HFFc6 (cell line): ENCODE data around the gene DLGAP4. TPM values are rescaled to one million over a fixed set of nuclear protein-coding genes. Genes with fewer than 3 reads are reported as not detected.

Source experiments
- DNase-seq: peaks from one replicate; pipeline ENCODE4 v3.0.0-alpha.2; 2018
- H3K27ac Mint-ChIP-seq: 2 replicates; pipeline ENCODE4 v1.8.0; 2020; ENCODE audit warnings: mild to moderate bottlenecking, mixed read lengths
- H3K27me3 Mint-ChIP-seq: 2 replicates; pipeline ENCODE4 v1.8.0; 2021; ENCODE audit warnings: mild to moderate bottlenecking, moderate library complexity, mixed read lengths; ENCODE audit not compliant: insufficient read depth
- H3K36me3 Mint-ChIP-seq: 2 replicates; pipeline ENCODE4 v1.8.0; 2021; ENCODE audit warnings: low read depth, mixed read lengths
- H3K4me1 Mint-ChIP-seq: 2 replicates; pipeline ENCODE4 v1.8.0; 2020; ENCODE audit warnings: low read depth, mixed read lengths
- H3K4me3 Mint-ChIP-seq: 2 replicates; pipeline ENCODE4 v1.8.0; 2020; ENCODE audit warnings: mild to moderate bottlenecking, moderate library complexity, mixed read lengths
- H3K9me3 Mint-ChIP-seq: 2 replicates; pipeline ENCODE4 v1.8.0; 2020; ENCODE audit warnings: mild to moderate bottlenecking, mixed read lengths
- total RNA-seq, 6 experiments: library from RNA; stranded (reverse); fragmentation: NEBNext Ultra II Directional; extraction: Animal tissue kit (Norgen Biotek cat#: 25700); gene quantifications; 2 replicates in 1 of 6; 3 replicates in 5 of 6; pipeline ENCODE4 v1.2.3, GENCODE V29; 2021
- TF ChIP-seq, protein P1 (sequence below): fragments of 200-600 bp; sonication (generic); IDR thresholded peaks from 2 replicates; pipeline ENCODE4 v1.5.0; 2021; ENCODE audit warnings: antibody characterized with exemption, mild to moderate bottlenecking

The DLGAP4 gene
- total RNA-seq, 6 experiments from 2014 or later = 118 to 150 (median 140) TPM

DNA sequence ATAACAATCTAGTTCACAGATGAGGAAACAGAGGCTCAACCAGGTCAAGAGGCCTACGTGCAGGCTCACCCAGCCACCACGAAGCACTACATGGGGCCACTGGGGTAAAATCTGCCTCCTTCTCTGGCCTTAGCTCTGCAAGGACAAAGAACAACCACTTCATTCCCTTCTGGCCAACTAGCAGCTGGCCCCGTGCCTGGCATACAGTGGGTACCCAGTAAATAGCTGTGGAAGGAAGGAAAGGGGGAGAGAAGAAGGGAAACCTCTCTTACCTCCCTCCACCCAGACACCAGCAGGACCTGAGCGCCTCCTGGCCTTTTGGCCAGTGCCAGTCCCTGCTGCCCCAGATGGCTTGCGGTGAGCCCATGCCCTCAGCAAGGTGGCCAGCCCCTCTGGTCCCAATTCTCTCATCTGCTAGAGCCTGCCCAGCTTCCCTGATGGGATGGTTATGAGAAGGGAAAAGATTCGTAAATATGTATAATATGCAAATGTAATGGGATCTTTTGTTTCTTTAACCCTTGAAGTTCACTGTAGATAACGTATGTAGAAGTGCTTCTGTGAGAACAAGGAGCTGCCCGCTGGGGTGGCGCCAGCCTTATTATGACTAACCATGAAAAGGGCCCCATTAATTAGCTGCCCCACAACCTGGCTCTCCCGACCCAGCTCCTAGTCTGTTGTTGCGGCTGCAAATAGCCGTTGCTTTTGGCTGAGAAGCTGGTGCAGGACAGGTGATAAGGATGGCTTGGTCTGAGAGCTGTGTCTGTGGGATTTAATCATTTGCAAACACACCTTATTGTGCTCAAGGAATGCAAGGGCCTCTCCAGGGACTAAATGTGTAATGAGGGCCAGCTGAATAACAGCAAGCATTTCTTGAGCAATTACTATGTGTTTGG is 62.0 kb downstream of the DLGAP4 start:
- TF ChIP-seq, protein P1, sequence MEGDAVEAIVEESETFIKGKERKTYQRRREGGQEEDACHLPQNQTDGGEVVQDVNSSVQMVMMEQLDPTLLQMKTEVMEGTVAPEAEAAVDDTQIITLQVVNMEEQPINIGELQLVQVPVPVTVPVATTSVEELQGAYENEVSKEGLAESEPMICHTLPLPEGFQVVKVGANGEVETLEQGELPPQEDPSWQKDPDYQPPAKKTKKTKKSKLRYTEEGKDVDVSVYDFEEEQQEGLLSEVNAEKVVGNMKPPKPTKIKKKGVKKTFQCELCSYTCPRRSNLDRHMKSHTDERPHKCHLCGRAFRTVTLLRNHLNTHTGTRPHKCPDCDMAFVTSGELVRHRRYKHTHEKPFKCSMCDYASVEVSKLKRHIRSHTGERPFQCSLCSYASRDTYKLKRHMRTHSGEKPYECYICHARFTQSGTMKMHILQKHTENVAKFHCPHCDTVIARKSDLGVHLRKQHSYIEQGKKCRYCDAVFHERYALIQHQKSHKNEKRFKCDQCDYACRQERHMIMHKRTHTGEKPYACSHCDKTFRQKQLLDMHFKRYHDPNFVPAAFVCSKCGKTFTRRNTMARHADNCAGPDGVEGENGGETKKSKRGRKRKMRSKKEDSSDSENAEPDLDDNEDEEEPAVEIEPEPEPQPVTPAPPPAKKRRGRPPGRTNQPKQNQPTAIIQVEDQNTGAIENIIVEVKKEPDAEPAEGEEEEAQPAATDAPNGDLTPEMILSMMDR = no peak
- Mint-ChIP-seq H3K9me3 (no peaks in the 10 kb centered on the region), H3K36me3 (no peaks in the 10 kb centered on the region), H3K27ac (no peak overlapping the region), H3K4me1 (no peaks in the 10 kb centered on the region), H3K27me3 (peaks cover 62% of the 10 kb centered on the region), H3K4me3 (no peak overlapping the region)
- DNase-seq = no peak

DNA sequence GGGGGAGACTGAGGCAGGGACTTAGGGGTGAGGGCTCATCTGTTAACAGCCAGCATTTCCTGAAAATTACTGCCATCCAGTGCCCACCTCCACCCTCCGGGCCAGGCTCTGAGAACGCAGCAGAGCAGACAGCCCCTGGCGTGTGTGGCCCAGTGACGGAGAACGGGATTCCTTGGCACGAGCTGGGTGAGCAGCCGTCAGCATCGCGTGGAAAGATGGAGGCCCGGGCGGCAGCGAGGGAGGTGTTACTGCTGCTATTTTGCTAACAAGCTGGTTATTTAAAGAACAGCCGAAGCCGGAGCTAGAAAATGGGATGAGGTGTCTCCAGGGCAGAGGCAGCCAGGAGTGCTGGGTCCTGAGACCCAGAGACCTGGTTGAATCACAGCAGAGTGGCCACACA is 62.7 kb downstream of the DLGAP4 start:
- peaks cover 60% of the 10 kb centered on the region for H3K27me3 Mint-ChIP-seq
- no peak overlapping the region for H3K4me3 Mint-ChIP-seq
- H3K36me3 Mint-ChIP-seq = no peaks in the 10 kb centered on the region
- no peaks in the 10 kb centered on the region for H3K4me1 Mint-ChIP-seq
- DNase-seq = no peak
- H3K27ac Mint-ChIP-seq = no peak overlapping the region
- H3K9me3 Mint-ChIP-seq = no peaks in the 10 kb centered on the region
- TF ChIP-seq, protein P1 = no peak

DNA sequence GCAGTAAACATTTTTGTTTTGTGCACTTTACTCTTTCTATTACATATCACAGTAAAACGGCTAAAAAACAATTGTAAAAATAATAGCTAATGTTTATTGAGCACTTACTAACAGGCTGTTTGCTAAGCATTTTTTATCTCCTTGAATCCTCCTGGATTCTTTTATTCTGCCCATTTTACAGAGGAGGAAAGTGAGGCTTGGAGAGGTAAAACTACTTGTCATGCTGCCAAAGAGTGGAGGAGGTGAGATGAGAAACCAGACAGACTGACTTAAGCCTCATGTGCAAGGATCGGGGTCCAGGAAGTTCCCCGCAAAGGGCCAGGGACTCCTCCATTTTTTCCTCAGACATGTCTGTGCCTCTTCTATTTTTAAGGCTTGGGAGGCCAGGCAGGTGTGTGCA is 63.6 kb downstream of the DLGAP4 start:
- no peaks in the 10 kb centered on the region for H3K9me3 Mint-ChIP-seq
- no peak overlapping the region for H3K27ac Mint-ChIP-seq
- H3K27me3 Mint-ChIP-seq = peaks cover 58% of the 10 kb centered on the region
- DNase-seq = no peak
- H3K4me1 Mint-ChIP-seq = no peaks in the 10 kb centered on the region
- no peaks in the 10 kb centered on the region for H3K36me3 Mint-ChIP-seq
- TF ChIP-seq, protein P1 = no peak
- no peak overlapping the region for H3K4me3 Mint-ChIP-seq

DNA sequence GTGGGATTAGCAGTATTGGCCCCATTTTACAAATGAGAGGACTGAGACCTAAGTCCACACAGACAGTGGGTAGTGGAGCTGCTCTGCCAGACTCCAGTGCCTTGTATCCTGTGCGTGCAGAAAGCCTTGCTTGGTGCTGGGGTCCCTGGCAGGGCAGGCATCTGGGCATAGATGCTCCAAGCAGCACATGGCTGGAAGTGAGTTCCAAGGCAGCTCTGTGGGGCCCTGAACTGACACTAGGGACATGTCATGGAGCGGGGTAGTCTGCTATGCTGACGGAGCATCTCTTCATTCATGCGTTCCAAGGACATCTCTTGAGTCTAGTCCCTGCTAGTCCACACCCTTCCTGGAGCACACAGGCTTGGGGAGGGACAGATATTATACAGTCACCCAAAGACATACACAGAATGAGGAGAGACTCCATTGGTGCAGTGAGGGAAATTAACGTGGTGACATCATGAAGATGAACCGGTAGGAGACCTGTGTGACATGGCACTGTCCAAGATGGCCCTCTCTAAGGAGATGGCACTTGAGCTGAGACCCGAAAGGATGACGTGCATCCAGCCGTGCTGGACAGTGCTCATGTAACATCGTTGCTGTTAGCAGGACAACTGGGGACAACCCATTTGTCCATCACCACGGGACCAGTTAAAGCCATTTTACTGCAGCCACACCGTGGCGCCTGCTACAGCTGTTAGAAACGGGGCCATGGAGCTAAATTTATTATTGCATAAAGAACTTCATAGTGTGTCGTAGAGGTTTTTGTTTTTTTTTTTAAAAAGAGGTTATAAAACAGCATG is 65.1 kb downstream of the DLGAP4 start:
- no peak for DNase-seq
- Mint-ChIP-seq H3K27me3 (peaks cover 61% of the 10 kb centered on the region), H3K36me3 (no peaks in the 10 kb centered on the region), H3K4me3 (no peak overlapping the region), H3K9me3 (no peaks in the 10 kb centered on the region), H3K27ac (no peak overlapping the region), H3K4me1 (no peaks in the 10 kb centered on the region)
- TF ChIP-seq, protein P1 = no peak

DNA sequence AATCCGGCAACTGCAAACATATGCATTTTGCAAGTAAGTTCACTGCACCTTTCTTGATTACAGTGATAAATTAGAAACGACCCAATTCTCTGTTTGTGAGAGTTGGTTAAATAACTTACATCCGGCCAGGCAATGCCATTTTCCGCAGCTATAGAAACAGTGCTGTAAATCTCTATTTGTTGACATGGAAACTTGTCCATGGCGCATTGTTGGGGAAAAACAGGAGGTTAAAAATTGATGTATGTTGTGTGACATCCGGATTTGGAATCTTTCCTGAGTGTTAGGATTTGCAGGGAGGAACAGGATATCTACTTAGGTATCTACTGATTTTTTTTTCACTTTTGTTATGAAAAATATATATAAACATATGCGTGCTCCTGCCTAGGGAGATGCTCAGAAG is 66.5 kb downstream of the DLGAP4 start:
- Mint-ChIP-seq H3K4me3 (no peak overlapping the region), H3K4me1 (no peaks in the 10 kb centered on the region), H3K36me3 (no peaks in the 10 kb centered on the region), H3K27me3 (peaks cover 56% of the 10 kb centered on the region), H3K9me3 (no peaks in the 10 kb centered on the region), H3K27ac (no peak overlapping the region)
- DNase-seq = no peak
- TF ChIP-seq, protein P1 = no peak
